HL-60/S4 treated with phorbol 12-myristate 13-acetate at 8.2 ng/mL for 4 days and 3 days (cell line): ENCODE measurements around the gene C9orf43.

Source experiments
- in situ Hi-C: fragments of 300-500 bp; cut with MboI; formaldehyde crosslinking; loops from 2 replicates; pipeline ENCODE4 v1.15.0; 2022; ENCODE audit warnings: low sequenced_read_pairs

C9orf43 gene

GRCh38 chr9:113463418-113464285 lies 53.1 kb downstream of the C9orf43 start, which contains the start of gene RGS3:
Gene RGS3, plus strand, starts transcription at chr9:113463727. Its CDS starts 76 bp downstream, at chr9:113463803.
- in situ Hi-C loops = no loop called here

GRCh38 chr9:113464286-113464660 lies 53.7 kb downstream of the C9orf43 start:
- in situ Hi-C loops = no loop called here

GRCh38 chr9:113465599-113466140 lies 55.1 kb downstream of the C9orf43 start:
- in situ Hi-C loops = no loop called here

- in situ Hi-C loops = no loop called here
Observed at GRCh38 chr9:113467183-113467582, 56.6 kb downstream of the C9orf43 start.

GRCh38 chr9:113468716-113469448 lies 58.3 kb downstream of the C9orf43 start:
- in situ Hi-C loops = no loop called here

GRCh38 chr9:113471143-113471542 lies 60.6 kb downstream of the C9orf43 start:
- in situ Hi-C loops = no loop called here

GRCh38 chr9:113471566-113471965 lies 61.0 kb downstream of the C9orf43 start:
- in situ Hi-C loops = no loop called here

GRCh38 chr9:113472199-113472598 lies 61.7 kb downstream of the C9orf43 start:
- in situ Hi-C loops = no loop called here

- in situ Hi-C loops = no loop called here
Observed at GRCh38 chr9:113474360-113475028, 63.9 kb downstream of the C9orf43 start.

GRCh38 chr9:113475031-113475430 lies 64.5 kb downstream of the C9orf43 start:
- in situ Hi-C loops = no loop called here

GRCh38 chr9:113475992-113476391 lies 65.4 kb downstream of the C9orf43 start:
- in situ Hi-C loops = no loop called here

- in situ Hi-C loops = no loop called here
Observed at GRCh38 chr9:113476511-113476916, 66.0 kb downstream of the C9orf43 start.

GRCh38 chr9:113477058-113477457 lies 66.5 kb downstream of the C9orf43 start:
- in situ Hi-C loops = no loop called here

- in situ Hi-C loops = no loop called here
Observed at GRCh38 chr9:113477661-113478060, 67.1 kb downstream of the C9orf43 start.

- in situ Hi-C loops = no loop called here
Observed at GRCh38 chr9:113479174-113479621, 68.7 kb downstream of the C9orf43 start.
